ENCODE results near the gene CARF. TPM values are rescaled to one million over a fixed set of nuclear protein-coding genes. Genes with fewer than 3 reads are reported as not detected.

Gene CARF
- polyA plus RNA-seq, 1 of the 3 experiments (the other 2 are of a cell fraction): 4.6 TPM

DNA sequence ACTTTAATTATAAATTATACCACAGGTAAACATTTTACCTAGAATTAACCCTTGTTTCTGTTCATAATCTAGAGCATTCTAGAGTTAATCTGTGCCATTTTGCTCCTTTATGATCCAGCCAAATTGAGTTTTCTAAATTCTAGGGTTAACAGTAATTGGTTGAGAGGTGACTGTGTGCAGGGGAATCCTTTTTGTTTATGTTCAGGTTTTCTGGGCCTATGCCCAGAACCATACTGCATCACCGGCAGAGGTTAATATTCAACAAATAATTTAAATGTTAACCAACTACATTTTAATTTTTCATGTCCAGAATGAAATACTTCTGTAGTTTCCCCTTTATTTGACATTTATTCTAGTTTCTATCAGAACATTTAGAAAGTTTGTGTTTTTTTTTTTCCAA, 32.3 kb downstream of the CARF start:
- no peak overlapping the region for H3K4me2 ChIP-seq
- no peak overlapping the region for H3K9ac ChIP-seq
- no peak overlapping the region for H2AFZ ChIP-seq (ENCODE audit: low read depth)
- H3K9me3 ChIP-seq: no peaks in the 10 kb centered on the region; the same call in 1 of the 2 replicates
- H3K27ac ChIP-seq (ENCODE audit: low read depth in 2 of 2, low read length in 1 of 2): no peak overlapping the region
- no peak for TF ChIP-seq CHD2 (IDR thresholded peaks at IDR 0.05; ENCODE audit: low read length, partially characterized antibody)
- TF ChIP-seq MXI1 (IDR thresholded peaks at IDR 0.05; ENCODE audit: low read depth, low read length): no peak
- TF ChIP-seq, protein P1, sequence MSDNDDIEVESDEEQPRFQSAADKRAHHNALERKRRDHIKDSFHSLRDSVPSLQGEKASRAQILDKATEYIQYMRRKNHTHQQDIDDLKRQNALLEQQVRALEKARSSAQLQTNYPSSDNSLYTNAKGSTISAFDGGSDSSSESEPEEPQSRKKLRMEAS (IDR thresholded peaks at IDR 0.05; ENCODE audit: low read depth): no peak
- no peak for TF ChIP-seq REST (IDR thresholded peaks at IDR 0.05; ENCODE audit: low read depth, low read length)
- TF ChIP-seq, protein P2, sequence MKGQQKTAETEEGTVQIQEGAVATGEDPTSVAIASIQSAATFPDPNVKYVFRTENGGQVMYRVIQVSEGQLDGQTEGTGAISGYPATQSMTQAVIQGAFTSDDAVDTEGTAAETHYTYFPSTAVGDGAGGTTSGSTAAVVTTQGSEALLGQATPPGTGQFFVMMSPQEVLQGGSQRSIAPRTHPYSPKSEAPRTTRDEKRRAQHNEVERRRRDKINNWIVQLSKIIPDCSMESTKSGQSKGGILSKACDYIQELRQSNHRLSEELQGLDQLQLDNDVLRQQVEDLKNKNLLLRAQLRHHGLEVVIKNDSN (IDR thresholded peaks at IDR 0.05; ENCODE audit: borderline replicate concordance, low read depth): no peak
- no peak for TF ChIP-seq FOSL2 (IDR thresholded peaks at IDR 0.05; ENCODE audit: borderline replicate concordance, low read depth)
- no peak for TF ChIP-seq USF2 (IDR thresholded peaks at IDR 0.05; ENCODE audit: borderline replicate concordance, low read depth, low read length)
- TF ChIP-seq MEF2A (IDR thresholded peaks at IDR 0.05; ENCODE audit: borderline replicate concordance, low read depth): no peak
- TF ChIP-seq ELF1 (IDR thresholded peaks at IDR 0.05): no peak
- no peak for TF ChIP-seq NFIC (IDR thresholded peaks at IDR 0.05; ENCODE audit: borderline replicate concordance)
- no peak for TF ChIP-seq RCOR1 (IDR thresholded peaks at IDR 0.05; ENCODE audit: low read length)
- TF ChIP-seq, protein P3, sequence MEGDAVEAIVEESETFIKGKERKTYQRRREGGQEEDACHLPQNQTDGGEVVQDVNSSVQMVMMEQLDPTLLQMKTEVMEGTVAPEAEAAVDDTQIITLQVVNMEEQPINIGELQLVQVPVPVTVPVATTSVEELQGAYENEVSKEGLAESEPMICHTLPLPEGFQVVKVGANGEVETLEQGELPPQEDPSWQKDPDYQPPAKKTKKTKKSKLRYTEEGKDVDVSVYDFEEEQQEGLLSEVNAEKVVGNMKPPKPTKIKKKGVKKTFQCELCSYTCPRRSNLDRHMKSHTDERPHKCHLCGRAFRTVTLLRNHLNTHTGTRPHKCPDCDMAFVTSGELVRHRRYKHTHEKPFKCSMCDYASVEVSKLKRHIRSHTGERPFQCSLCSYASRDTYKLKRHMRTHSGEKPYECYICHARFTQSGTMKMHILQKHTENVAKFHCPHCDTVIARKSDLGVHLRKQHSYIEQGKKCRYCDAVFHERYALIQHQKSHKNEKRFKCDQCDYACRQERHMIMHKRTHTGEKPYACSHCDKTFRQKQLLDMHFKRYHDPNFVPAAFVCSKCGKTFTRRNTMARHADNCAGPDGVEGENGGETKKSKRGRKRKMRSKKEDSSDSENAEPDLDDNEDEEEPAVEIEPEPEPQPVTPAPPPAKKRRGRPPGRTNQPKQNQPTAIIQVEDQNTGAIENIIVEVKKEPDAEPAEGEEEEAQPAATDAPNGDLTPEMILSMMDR (IDR thresholded peaks at IDR 0.05): no peak
- no peak for TF ChIP-seq YY1 (IDR thresholded peaks at IDR 0.05; ENCODE audit: low read depth)
- TF ChIP-seq TCF12 (IDR thresholded peaks at IDR 0.05): no peak
- TF ChIP-seq FOXM1 (IDR thresholded peaks at IDR 0.05; ENCODE audit: low read depth): no peak
- H3K27me3 ChIP-seq (ENCODE audit: insufficient read depth): no peaks in the 10 kb centered on the region
- H3K36me3 ChIP-seq (replicated peaks in 1 of 2; ENCODE audit: control insufficient read depth in 1 of 2, insufficient read depth in 2 of 2, low read length in 1 of 2): peaks cover 3 to 11% of the 10 kb centered on the region in 2 experiments
- 67% methylated on average over 1 of the region's 1 CpG for WGBS (ENCODE audit: low lambda C conversion rate)
- H3F3A ChIP-seq (replicated peaks; ENCODE audit: insufficient read depth): peaks cover 3% of the 10 kb centered on the region
- CTCF ChIA-PET: no interaction called here
- DNase-seq: no peak
- no peaks in the 10 kb centered on the region for H3K9me2 ChIP-seq
- H3K79me2 ChIP-seq (ENCODE audit: insufficient read depth): no peaks in the 10 kb centered on the region
- H3K4me1 ChIP-seq (ENCODE audit: control insufficient read depth in 1 of 2, insufficient read depth in 2 of 2, low read depth in 1 of 2, low read length in 1 of 2): peaks cover 0 to 6% of the 10 kb centered on the region in 2 experiments; a peak in 1 of 4 replicates
- no peaks in the 10 kb centered on the region for H4K20me1 ChIP-seq (ENCODE audit: insufficient read depth)
- POLR2A ChIA-PET: no interaction called here
- no peak overlapping the region for H3K4me3 ChIP-seq (ENCODE audit: low read depth in 2 of 2, low read length in 1 of 2)

Data from SK-N-SH (cell line).